CD4-positive, alpha-beta T cell treated with Interleukin-21 for 1 hour (primary cell): ENCODE results near the gene CACNA1C.

Experiments used
- DNase-seq: peaks from one replicate; pipeline ENCODE4 v3.0.0-alpha.2; 2020

Gene CACNA1C

DNA sequence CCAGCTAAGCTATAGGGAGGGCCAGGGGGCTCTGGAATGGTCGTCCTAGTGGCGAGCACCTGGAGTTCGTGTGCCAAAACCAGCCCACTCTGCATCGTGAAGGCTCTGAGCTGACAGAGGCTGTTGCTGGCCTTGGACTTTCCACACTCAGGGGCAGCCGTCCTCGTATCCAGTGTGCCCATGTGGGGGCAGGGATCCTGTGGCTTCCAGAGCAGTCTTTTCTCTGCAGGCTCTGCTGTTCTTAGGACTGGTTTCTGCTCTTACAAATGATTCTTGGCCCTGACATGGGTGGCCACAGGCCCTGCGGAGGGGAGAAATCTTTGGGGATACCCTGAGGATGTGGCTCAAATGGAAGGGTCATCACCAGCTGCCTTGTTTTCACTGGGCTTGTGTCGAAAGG lies 564.6 kb downstream of the CACNA1C start:
- no peak for DNase-seq

DNA sequence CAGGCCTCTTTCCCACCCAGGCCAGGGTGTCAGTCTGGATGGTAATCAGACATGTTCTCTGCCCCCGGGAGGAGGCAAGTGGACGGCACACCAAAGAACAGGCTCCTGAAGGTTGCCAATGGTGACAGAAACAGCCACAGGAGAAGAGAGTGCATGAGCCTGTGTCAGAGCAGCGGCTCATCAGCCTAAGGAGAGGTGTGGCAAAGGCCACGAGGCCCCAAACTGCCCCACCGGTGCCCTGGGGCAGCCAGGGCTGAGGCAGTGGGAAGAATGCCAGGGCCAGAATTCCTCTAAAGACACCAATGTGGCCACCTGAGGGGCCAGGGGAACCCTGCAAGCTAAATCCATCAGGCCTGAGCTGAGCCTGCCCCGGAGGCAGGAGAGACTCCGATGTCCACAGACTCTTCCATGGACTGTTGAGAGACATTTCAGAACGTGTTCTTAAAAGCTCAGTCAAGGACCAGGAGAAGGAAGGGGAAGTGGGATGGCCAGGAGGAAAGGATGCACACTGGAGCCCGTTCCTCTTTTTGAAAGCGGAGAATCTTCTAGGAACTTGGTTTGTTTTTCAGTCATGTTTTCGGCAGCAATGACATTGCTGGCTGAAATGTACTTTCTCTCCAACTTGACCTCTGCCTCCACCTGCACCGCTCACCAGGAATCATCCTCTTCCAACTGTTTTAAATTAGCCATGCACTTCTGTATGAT lies 565.7 kb downstream of the CACNA1C start:
- no peak for DNase-seq

DNA sequence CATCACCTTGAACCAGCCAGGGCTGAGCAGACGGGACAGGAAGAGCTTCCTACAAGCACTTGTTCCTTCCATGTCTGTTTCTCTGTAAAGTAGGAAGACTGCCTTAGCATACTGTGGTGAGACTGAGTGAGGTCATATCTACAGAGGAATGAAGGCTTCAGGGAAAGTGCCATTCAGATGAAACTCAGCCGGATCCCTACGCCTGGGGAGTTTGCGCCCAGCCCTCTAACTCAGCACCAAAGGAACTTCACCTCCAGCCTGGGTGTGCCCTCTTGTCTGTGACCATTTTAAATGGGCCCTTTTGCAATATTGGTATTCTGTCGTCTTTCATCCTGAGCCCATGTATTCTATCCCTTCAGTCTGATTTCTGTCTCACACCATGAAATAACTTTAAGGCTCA lies 566.3 kb downstream of the CACNA1C start:
- no peak for DNase-seq

DNA sequence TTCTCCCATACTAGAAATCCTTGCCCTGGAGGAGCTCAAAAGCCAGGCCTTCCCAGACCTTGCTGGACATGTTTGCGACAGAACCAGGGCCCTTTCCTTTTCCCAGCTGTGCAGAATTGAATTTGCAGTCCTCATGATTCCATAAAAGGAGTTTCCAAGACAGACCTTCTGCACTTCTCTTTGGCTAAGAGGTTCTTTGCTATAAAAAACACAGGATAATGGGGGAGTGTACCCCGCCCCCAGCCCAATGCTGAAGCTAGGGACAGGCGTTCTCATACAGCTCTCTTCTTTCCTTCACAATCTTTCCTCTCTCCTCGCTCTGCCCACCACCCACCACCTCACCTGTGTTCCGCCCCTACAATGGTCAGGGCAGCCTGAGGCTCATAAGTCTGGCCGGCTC lies 569.7 kb downstream of the CACNA1C start:
- no peak for DNase-seq

DNA sequence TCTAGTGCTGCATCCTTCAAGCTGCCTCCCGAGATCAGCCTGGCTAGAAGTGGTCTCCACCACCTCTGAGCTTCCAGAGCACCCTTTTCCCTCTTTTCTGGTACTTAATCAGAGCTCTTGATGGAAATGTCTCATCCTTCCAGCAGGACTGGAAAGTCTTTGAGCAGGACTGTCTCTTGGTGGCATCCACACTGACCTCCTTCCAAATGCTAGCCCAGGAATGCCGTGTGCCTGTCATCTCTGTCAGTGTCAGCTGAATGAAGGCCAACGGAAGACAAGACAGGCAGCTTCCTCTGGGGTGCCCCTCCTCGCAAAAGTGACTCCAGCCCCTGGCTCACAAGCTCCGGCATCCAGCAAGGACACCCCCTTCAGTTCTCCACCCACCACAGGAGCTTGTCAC lies 570.7 kb downstream of the CACNA1C start:
- no peak for DNase-seq

DNA sequence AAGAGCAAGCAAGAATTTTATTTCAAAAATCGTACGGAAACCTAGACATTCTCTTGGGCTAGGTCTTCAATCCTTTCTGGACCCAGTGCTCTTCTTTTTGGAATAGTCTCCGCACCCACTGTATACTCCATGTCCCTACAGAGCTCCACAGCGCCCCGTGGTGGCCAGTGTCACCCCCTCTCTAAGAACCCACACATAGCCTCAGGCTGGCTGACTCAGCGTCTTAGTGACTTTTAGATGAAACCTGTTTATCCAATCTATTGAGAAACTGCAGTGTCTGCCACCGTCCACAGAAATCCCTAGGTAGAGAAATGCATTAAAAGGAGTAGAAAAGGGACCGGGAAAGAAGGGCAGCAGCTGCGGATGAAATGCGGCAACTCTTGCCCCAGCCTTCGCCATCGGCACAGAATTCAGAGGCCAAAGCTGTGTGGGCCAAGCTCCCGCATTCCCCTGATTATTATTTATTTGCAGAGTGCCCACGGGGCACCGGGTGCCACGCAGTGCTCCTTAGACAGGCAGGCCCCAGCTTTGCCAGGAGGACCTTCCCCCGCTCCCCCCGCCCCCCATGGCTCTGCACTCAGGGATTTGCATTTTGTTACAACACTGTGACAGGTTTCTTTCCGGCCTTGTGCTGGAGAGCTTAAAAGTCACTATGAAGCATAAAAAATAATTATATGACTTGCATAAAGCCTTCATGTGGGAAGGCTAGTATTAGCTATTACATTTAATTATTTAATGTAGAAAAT lies 571.9 kb downstream of the CACNA1C start:
- no peak for DNase-seq

DNA sequence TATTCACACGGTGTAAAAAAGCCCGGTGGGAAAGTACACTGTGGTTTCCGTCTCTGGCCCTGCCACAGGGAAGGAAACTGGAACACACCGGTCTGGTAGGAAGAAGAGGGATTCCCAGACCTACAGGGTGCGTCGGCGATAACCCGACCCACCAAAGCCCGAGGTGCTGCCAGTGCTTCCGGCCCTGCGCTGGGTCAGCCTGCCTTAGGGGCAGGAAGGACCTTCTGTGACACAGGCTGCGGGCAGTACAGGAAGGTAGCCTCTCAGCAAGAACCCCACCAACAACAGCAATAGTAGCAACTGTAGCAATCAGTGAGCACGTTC lies 572.5 kb downstream of the CACNA1C start:
- DNase-seq = no peak

DNA sequence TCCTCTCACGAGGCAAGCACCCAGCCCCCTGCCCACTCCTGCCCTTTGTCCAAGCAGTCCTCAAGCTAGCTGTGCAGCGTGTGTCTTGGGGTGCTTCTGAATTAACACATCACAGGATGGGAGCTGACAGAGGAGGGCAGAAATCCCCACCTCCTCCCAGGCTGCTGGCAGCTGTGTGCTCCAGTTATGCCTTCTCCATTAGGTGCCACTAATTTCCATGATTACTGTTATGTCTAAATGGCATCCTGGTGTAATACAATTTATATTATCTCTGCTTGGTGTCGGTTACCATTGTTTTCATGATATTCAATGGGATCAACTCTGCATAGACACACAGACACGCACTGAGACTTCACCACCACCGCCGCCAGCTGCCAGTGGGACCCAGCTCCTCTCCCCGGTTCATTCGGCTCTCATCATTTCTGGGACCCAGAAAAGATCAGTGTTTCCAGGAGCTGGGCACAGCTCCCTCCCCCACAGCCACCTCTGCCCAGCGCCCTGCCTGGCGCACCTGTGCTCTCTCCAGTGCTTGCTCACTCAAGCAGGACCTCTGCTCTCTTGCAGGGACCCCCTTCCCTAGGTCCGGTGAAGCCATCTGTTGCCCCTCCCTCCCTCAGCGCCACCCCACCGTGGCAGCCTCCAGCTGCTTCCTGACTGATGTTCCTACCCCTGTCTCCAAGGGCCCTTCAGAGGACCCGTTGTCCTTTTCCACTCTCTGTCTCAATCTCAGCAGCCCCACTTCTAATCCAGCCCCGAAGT lies 574.5 kb downstream of the CACNA1C start:
- DNase-seq = no peak

DNA sequence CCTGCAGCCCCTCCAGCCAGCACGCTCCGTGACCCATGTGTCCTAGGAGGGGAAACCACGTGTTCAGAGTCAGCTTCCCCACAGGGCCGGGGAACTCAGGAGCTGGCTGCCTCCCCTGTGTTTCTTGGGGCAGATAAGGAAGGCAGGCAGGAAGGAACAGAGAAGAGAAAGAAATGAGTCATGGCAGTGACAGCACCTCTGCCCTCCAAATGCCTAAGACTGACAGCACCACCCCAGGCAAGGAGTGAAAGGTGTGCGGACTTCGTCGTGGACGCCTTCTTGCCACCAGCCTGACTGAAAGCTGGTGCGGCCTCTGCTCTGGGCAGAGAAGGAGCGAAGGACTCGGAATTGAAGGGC lies 575.0 kb downstream of the CACNA1C start:
- no peak for DNase-seq

DNA sequence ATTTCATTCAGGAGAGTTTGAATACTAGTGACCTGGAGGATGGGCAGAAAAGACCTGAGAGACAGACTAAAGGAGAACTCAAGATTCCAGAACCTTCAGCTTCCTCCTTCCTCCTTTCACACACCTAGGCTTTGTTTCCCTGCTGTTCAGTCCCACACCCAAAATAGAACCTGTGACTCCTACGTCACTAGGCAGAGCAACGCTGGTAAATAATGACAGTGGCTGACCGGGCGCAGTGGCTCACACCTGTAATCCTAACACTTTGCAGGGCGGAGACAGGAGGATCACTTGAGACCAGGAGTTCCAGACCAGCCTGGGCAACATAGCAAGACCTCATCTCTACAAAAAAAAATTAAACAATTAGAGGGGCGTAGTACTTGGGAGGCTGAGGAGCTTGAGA lies 575.6 kb downstream of the CACNA1C start:
- DNase-seq = no peak

DNA sequence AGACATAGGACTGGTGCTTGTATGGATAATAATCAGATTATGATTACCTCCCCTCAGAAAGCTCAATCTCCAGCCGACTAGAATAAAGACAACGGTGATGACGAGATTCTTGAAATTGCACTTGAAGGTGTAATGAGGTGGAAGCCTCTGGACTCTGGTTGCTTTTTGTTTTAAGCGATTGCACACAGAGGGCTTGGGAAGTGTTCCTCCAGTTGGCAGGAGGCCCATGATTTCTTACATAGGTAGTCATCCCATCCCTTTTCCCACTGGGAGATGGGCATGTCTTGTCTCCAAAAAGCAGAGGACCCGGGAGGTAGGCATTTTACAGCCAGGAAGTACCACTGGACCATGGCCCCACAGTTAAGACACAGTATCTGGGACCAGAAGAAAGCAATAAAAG lies 576.3 kb downstream of the CACNA1C start:
- DNase-seq = no peak

DNA sequence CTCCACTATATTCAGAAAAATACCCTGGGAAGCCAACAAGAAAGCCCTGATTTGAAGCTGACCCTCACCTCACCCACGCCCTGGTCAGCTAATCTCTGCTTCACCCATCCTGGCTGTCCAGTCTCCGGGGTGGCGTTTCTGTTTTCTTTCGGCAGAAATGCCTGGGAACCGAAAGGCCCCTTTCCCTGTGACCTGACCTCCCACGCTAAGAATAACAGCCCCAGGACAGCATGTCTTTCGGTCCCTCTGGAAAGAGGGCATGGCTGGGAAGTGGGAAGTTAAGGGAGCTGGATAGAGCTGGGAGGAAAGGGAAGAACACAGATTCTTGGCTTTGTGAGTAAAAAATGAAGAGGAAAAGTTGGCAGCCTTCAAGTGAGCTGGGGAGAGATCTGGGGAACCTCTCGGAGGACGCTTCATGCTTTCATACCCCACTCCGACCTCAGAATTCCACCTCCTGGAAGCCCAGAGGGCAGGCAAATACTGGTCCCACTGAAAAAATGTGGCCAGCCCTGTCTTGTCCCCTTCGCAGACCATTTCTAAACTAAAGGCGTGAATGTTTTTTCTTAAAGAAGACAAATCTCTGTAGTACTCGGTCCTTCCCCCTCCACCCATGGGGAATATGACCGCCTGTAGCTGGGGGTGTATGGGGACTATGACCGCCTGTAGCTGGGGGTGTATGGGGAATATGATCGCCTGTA lies 579.0 kb downstream of the CACNA1C start:
- no peak for DNase-seq

DNA sequence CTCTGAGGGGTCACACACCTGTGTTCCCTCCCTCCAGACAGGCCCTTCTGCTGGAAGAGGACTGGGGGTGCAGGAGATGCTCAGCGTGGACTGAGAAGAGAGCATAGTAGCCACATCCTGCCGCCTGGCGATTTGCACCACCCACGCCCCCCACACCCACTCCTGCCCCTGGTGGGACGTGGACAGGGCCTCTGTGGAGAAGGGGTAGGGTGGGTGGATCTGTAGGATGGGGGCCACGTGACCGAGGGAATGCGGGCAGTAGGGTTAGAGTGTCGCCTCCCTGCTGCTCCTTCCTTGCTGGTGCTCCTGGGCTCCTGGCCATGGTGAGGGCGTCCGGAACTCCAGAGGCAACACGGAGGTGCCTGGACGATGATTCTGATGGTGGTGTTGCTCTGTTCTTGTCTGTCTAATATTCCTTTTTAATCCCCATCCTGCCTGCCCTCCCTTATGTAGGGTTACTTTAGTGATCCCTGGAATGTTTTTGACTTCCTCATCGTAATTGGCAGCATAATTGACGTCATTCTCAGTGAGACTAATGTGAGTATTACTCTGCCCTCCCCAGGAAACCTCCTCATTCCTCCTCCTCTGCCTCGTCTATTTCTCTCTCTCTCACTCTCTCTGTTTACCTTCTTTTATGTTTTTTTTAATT lies 580.5 kb downstream of the CACNA1C start:
- no peak for DNase-seq

DNA sequence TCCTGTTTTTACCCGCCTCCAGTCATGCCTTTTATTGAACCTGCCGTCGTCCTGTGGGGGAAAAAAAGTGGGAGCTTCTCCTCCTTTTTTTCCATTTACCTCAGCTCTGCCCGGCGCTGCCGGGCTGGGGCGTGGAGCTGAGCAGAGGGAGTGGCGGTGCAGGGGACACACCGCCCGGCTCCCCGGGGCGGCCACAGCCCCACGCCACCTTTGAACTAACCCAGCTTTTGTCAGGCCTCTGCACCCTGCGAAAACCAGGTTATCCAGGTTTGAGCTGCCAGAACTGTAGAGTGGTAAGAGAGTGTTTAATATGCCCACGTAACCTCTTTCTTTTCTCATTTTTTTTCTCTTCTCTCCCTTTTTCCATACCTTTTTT lies 581.0 kb downstream of the CACNA1C start:
- no peak for DNase-seq

DNA sequence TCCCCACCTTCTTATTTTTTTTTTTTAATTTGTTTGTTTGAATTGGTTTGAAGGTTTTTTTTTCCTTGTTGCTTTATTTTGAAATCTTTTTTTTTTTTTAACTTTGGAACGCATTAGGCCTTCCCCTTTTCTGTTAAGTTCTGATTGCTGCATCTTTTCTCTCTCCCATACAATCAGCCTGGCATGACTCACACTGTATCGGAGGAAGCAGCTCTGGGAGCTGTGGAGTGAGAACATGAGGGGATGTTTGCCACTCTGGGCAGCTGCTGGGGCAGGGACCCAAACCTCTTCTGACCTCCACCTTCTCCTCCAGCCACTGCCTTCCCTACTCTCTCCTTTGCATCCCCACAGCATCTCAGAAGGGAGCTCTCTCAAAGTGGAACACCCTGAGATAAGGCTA lies 581.7 kb downstream of the CACNA1C start:
- DNase-seq = no peak

DNA sequence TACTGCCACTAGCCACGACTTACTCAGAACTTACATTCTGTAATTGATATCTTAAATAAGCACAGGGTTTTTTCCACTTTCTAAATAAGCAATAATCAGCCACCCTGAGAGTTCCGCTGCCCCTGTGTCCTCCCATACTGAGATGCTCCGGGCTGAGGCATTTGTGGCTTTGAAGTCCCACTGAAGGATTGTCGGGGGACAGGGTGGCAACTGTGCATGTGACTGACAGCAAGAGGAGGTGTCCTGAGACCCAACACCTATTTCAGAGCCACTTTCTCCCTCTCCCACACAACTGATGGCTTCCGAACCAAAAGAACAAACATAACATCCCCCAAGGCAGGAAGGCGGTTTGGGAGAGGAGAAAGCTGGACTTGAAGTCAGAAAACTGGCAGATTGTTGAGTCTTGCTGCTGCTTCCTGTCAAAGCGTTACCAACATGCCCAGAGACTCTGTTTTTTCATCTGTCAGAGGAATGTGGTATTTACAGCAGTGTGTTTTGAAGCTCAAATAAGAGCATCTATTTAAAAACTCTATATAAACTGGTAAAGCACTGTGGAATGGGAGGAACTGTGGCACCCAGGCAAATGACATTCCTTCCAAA lies 584.1 kb downstream of the CACNA1C start:
- DNase-seq = no peak

DNA sequence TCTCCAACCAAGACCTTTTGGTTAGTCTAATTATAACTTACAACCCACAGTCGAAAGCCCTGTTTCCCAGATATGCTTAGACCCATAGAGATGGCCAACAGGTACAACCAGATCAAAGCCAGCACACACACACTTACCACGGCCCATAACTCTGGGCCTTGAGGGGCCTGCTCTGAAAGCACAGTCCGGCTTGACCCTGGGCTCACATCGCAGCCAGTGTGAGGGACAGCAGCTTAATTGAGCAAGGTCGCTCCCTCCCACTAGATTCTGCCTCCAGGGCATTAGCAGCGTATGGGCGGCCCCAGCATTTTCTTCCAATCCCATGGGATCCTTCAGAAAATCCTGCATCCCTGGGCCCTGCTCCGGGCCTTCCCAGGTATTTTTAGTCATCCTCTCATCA lies 584.6 kb downstream of the CACNA1C start:
- DNase-seq = no peak

DNA sequence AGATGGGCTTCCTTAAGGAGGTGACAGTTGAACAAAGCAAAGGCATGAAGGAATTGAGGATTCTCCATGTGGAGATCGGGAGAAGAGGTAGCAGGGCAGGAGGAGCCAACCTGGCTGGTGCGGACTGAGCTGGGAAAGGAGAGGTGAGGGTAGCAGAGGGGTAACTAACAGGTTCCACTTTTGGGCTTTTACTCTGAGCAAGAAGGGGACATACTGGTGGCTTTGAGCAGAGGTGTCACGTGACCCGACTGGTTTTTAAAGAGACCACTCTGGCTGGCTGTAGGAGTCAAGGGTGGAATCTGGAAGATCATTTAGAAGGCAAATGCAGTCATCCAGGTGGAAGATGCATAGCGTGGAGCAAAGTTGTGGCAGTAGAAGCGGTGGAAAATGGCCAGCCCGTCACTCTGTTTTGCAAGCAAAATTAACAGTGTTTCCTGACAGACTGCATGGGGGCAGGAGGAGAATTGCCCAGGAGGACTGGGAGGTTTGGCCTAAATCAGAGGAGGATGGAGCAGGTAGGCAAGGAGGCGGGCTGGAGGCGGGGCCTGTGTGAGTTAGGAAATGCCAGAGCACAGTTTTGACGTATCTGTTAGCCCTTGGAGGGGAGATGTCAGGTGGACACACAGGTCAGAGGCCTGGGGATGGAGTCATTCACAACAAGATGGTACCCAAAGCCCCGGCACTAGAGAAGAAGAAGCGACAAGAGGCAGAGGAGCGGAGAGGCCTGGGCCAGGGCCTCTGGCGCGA lies 585.7 kb downstream of the CACNA1C start:
- no peak for DNase-seq

DNA sequence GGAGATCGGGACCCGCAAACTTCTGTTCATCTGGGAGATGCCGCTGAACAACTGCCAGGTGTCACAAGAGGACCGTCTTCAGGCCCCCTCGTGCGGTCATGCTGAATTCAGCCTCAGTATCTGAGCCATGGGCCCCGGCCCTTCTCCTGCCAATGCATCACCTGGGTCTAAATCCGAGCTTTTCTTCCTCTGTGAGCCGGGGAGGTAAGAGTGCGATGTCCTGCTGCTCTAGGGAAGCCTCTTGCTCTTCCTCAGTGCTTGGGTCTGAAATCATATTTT lies 586.2 kb downstream of the CACNA1C start:
- no peak for DNase-seq

DNA sequence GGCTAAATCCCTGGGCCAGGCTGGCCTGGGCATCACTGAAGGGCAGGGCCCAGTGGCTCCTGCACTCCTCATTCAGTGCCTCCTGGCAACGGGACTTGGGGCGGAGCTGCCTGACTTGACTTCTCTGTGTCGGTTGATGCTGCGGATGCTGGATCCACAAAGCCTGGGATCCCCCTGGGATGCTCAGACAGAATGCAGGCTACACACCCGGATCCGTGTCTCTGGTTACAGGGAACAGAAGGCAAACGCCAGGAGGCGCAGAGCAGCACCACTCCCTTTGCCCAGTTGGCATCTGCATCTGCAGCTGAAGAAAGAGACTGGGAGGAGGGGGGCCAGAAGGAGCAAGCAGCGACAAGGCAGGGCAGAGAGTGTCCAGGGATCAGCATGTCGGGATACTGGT lies 587.5 kb downstream of the CACNA1C start:
- DNase-seq = no peak

DNA sequence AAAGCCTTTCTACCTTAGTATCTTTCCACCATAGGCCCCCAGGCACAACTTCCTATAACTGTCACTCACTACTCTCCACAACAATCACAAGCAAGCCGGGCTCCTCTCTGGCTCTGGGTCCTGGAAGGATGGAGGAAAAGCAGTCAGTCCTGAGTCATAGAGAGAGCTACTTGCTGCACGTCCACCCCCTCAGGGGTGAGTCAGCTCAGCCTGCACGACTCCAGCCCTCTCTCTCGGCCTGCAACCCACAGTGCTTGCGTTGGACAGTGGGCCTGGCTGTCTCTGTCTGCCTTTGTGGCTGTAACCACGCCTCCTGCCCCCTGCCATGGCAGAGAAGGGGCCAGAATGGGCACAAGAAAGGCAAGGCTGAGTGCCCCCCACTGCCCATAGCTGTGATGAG lies 587.9 kb downstream of the CACNA1C start:
- no peak for DNase-seq

DNA sequence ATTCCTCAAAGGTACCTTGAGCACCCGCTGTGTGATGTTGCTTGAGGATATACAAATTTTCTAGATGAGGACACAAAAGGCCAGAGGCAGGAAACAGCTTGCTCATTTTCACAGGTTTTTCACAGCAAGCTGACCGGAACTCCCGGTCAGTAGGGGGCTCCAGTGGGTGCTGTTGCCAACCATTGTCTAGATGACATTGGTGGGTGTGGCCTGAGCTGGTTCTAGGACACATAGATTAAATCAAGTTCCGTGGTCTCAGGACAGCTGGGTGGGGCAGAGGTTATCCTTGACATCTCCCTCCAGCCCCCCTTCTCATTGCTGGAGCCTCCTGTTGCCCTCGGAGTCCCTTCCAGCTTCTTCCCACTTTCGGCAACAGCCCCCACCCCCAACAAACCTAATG lies 588.4 kb downstream of the CACNA1C start:
- no peak for DNase-seq
